B cell (primary cell): ENCODE data around the gene SP6. TPM values are rescaled to one million over a fixed set of nuclear protein-coding genes. Genes with fewer than 3 reads are reported as not detected.

ENCODE experiments used
- ATAC-seq: fragments of 200-7000 bp; cut with Tn5 transposase; one replicate; pipeline ENCODE4 v1.10.0; 2021; ENCODE audit warnings: low read depth, mild to moderate bottlenecking, moderate number of reproducible peaks, moderate library complexity
- CTCF ChIA-PET: fragments of 350-600 bp; sonication (Branson Sonifier 250); formaldehyde crosslinking; loops from one replicate; lab custom pipeline; 2021; ENCODE audit warnings: antibody characterized with exemption, inconsistent platforms; lab: Charles Lee
- POLR2A ChIA-PET: fragments of 350-600 bp; sonication (Branson Sonifier 250); formaldehyde crosslinking; loops from one replicate; lab custom pipeline; 2021; ENCODE audit warnings: antibody characterized with exemption; lab: Charles Lee
- DNase-seq: peaks from one replicate; pipeline ENCODE4 v3.0.0; 2013
- H2AFZ ChIP-seq: 2 replicates; pipeline ENCODE4 v1.6.1; 2012; ENCODE audit warnings: mild to moderate bottlenecking, low read depth, low read length; ENCODE audit not compliant: insufficient read depth, poor library complexity, severe bottlenecking
- H3K27ac ChIP-seq, 2 donors: 1 replicate in 1 of 2; 2 replicates in 1 of 2; pipeline ENCODE4 v1.5.1; 2012 to 2013; ENCODE audit warnings: low read length in 2 of 2, mild to moderate bottlenecking in 2 of 2, moderate library complexity in 1 of 2
- H3K27me3 ChIP-seq, 4 experiments: fragments of 200-600 bp in 1 of 4; sonication (generic) in 1 of 4; replicated peaks in 1 of 4; 1 replicate in 2 of 4; 2 replicates in 2 of 4; pipeline versions ENCODE4 v1.6.1 to v1.7.0; 2013 to 2016; ENCODE audit warnings: low read length in 3 of 4, mild to moderate bottlenecking in 2 of 4, mixed read lengths in 1 of 4, moderate library complexity in 1 of 4; ENCODE audit not compliant: insufficient read depth in 4 of 4, control insufficient read depth in 3 of 4; ENCODE audit errors: control extremely low read depth in 1 of 4
- H3K36me3 ChIP-seq, 2 experiments: replicated peaks in 1 of 2; 1 replicate in 1 of 2; 2 replicates in 1 of 2; pipeline versions ENCODE4 v1.6.1 to v1.7.1; 2013; ENCODE audit warnings: low read length in 1 of 2; ENCODE audit not compliant: insufficient read depth in 2 of 2, control insufficient read depth in 1 of 2; ENCODE audit errors: control extremely low read depth in 1 of 2, extremely low read depth in 1 of 2
- H3K4me1 ChIP-seq, 2 donors: fragments of 200-600 bp in 1 of 2; sonication (generic) in 1 of 2; 1 replicate in 1 of 2; 2 replicates in 1 of 2; pipeline versions ENCODE4 v1.5.1 to v1.6.1; 2013 to 2017; ENCODE audit warnings: low read length in 2 of 2; ENCODE audit not compliant: control insufficient read depth in 2 of 2, insufficient read depth in 2 of 2
- H3K4me2 ChIP-seq: replicated peaks from 2 replicates; pipeline ENCODE3; 2012; ENCODE audit warnings: mild to moderate bottlenecking, low read depth, low read length; ENCODE audit not compliant: poor library complexity, severe bottlenecking
- H3K4me3 ChIP-seq, 5 experiments: fragments of 200-600 bp in 1 of 5; sonication (generic) in 1 of 5; 1 replicate in 3 of 5; 2 replicates in 2 of 5; pipeline versions ENCODE4 v1.5.1 to v1.7.0; 2011 to 2016; ENCODE audit warnings: low read length in 4 of 5, mild to moderate bottlenecking in 4 of 5, low read depth in 2 of 5, control low read depth in 1 of 5, moderate library complexity in 1 of 5; ENCODE audit not compliant: insufficient read depth in 1 of 5; ENCODE audit errors: control extremely low read depth in 1 of 5, extremely low read depth in 1 of 5
- H3K79me2 ChIP-seq: fragments of 200-600 bp; sonication (generic); one replicate; pipeline ENCODE4 v1.6.0; 2016; ENCODE audit warnings: low read length; ENCODE audit not compliant: control insufficient read depth, insufficient read depth
- H3K9ac ChIP-seq: fragments of 200-600 bp; sonication (generic); 2 replicates; pipeline ENCODE4 v1.6.1; 2017; ENCODE audit warnings: mild to moderate bottlenecking, low read length, moderate library complexity
- H3K9me3 ChIP-seq, 3 donors: one replicate each; pipeline versions ENCODE4 v1.6.1 to v1.7.1; 2013; ENCODE audit warnings: low read length in 2 of 3; ENCODE audit not compliant: control insufficient read depth in 2 of 3, insufficient read depth in 1 of 3; ENCODE audit errors: control extremely low read depth in 1 of 3
- H4K20me1 ChIP-seq: 2 replicates; pipeline ENCODE4 v1.6.0; 2012; ENCODE audit warnings: mild to moderate bottlenecking, low read length; ENCODE audit not compliant: insufficient read depth, control insufficient read depth, poor library complexity, severe bottlenecking
- H3K27ac Mint-ChIP-seq: one replicate; pipeline ENCODE4 v1.8.0; 2021; ENCODE audit warnings: mixed read lengths
- H3K27me3 Mint-ChIP-seq: one replicate; pipeline ENCODE4 v1.8.0; 2021; ENCODE audit warnings: mixed read lengths
- H3K4me1 Mint-ChIP-seq: one replicate; pipeline ENCODE4 v1.8.0; 2021; ENCODE audit warnings: mixed read lengths
- H3K4me3 Mint-ChIP-seq: one replicate; pipeline ENCODE4 v1.8.0; 2021; ENCODE audit warnings: mixed read lengths
- H3K9me3 Mint-ChIP-seq: one replicate; pipeline ENCODE4 v1.8.0; 2022; ENCODE audit warnings: mixed read lengths; ENCODE audit not compliant: insufficient read depth
- EZH2 ChIP-seq: IDR thresholded peaks from 2 replicates; pipeline ENCODE4 v1.6.1; 2012; ENCODE audit warnings: borderline replicate concordance, low read depth, mild to moderate bottlenecking, moderate library complexity, low read length; ENCODE audit not compliant: insufficient read depth, poor library complexity, severe bottlenecking
- WGBS: methylation state at CpG from one replicate; pipeline ENCODE4 v1.1.5; 2013; ENCODE audit warnings: missing lambda C conversion rate; ENCODE audit not compliant: insufficient coverage; 5-methylcytosine and 5-hydroxymethylcytosine counted together
- intact Hi-C: fragments of 100-400 bp; cut with micrococcal nuclease; formaldehyde crosslinking; loops from one replicate; pipeline ENCODE4 v1.10.0; 2022
- polyA plus RNA-seq: library from polyadenylated mRNA; depleted of rRNA; stranded (reverse); fragments of >200 nt; gene quantifications from 2 replicates; pipeline ENCODE4 v1.2.3, GENCODE V29; 2012
- total RNA-seq, 2 donors: library from RNA; stranded (reverse); fragments of 120-200 nt in 1 of 2; gene quantifications; 1 replicate in 1 of 2; 2 replicates in 1 of 2; pipeline versions ENCODE4 v1.2.3 to v1.2.4, GENCODE V29; 2013 to 2022
- TF ChIP-seq, protein P1 (sequence below): fragments of 200-600 bp; IDR thresholded peaks from one replicate; pipeline ENCODE4 v1.8.0; 2022; ENCODE audit warnings: antibody characterized with exemption, mild to moderate bottlenecking

The SP6 gene
- total and polyA plus RNA-seq, 2 donors (not counting 1 experiment from before 2014, with no cell fraction given) = 0.04 TPM; not detected in 1

DNA sequence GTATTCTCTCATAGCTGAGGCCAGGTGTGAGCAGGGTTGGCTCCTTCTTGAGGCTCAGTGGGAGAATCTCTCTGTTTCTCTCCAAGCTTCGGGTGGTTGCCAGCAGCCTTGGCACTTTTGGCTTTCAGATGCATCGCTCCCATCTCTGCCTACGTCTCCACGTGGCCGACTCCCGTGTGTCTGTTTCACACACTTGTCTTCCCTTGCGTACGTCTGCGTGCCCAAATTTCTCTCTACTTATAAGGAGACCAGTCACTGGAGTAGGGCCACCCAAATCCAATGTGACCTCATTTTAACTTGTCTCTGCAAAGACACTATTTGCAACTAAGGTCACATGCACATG lies 44.1 kb downstream of the SP6 start:
- no peaks in the 10 kb centered on the region for H3K4me1 ChIP-seq
- no peak overlapping the region for H3K9ac ChIP-seq
- no peak for ATAC-seq
- no peaks in the 10 kb centered on the region for H3K79me2 ChIP-seq
- intact Hi-C loops = loop anchor here (10.0 kb wide), 1 partner anchor 112 kb away; the partner anchor contains the start of gene TBKBP1
- no peak overlapping the region for H3K4me3 ChIP-seq
- WGBS = 89% methylated on average over 9 of the region's 9 CpGs
- peaks cover 1% of the 10 kb centered on the region for H3K4me1 Mint-ChIP-seq
- no peak overlapping the region for H2AFZ ChIP-seq
- ChIA-PET POLR2A (no interaction called here), CTCF (interaction anchor here (0.6 kb wide), 1 partner anchor 91 kb away, joined by 3 read pairs; no protein-coding TSS in a partner anchor)
- no peaks in the 10 kb centered on the region for H3K9me3 ChIP-seq
- peaks cover 0 to 4% (median 0%) of the 10 kb centered on the region in 4 experiments for H3K27me3 ChIP-seq
- no peaks in the 10 kb centered on the region for H4K20me1 ChIP-seq
- no peaks in the 10 kb centered on the region for H3K27me3 Mint-ChIP-seq
- no peak overlapping the region for H3K27ac ChIP-seq
- H3K4me2 ChIP-seq = no peak overlapping the region
- no peaks in the 10 kb centered on the region for H3K9me3 Mint-ChIP-seq
- no peak overlapping the region for H3K27ac Mint-ChIP-seq
- DNase-seq = no peak
- no peak for TF ChIP-seq EZH2
- TF ChIP-seq, protein P1, sequence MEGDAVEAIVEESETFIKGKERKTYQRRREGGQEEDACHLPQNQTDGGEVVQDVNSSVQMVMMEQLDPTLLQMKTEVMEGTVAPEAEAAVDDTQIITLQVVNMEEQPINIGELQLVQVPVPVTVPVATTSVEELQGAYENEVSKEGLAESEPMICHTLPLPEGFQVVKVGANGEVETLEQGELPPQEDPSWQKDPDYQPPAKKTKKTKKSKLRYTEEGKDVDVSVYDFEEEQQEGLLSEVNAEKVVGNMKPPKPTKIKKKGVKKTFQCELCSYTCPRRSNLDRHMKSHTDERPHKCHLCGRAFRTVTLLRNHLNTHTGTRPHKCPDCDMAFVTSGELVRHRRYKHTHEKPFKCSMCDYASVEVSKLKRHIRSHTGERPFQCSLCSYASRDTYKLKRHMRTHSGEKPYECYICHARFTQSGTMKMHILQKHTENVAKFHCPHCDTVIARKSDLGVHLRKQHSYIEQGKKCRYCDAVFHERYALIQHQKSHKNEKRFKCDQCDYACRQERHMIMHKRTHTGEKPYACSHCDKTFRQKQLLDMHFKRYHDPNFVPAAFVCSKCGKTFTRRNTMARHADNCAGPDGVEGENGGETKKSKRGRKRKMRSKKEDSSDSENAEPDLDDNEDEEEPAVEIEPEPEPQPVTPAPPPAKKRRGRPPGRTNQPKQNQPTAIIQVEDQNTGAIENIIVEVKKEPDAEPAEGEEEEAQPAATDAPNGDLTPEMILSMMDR = no peak
- no peak overlapping the region for H3K4me3 Mint-ChIP-seq
- peaks cover 0 to 36% of the 10 kb centered on the region in 2 experiments for H3K36me3 ChIP-seq

DNA sequence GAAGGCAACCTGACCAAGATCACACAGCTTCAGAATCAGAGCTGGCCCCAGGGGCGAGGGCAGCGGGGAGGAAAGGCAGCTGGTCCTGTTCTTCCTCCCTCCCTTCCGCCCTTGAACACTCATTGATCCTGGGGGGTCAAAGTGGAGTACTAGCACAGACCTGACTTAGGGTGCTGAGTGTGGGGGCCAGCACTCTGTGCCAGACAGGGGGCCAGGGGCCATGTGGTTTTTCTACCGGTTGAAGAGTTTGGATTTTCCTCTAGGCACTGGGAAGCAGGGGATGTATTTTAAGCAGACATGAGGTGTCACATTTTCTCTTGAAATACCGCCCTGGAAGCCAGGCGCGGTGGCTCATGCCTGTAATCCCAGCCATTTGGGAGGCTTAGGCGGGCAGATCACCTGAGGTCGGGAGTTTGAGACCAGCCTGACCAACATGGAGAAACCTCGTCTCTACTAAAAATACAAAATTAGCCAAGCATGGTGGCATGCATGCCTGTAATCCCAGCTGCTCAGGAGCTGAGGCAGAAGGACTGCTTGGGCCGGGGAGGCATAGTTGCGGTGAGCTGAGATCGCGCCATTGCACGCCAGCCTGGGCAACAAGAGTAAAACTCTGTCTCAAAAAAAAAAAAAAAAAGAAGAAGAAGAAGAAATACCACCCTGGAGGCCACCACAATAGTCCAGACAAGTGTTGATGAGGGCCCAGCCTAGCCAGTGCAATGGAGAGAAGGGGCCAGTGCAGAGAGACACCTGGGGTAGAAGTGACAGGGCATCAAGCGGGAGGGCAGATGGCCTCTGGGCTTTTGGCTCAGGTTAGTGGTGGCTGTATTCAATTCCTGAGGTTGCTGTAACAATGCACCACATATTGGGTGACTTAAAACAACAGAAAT lies 44.7 kb downstream of the SP6 start:
- no peak overlapping the region for H3K27ac Mint-ChIP-seq
- ATAC-seq = no peak
- peaks cover 0 to 4% (median 0%) of the 10 kb centered on the region in 4 experiments for H3K27me3 ChIP-seq
- no peak overlapping the region for H3K9ac ChIP-seq
- no peak overlapping the region for H3K4me3 Mint-ChIP-seq
- CTCF ChIA-PET = no interaction called here
- 82% methylated on average over 13 of the region's 16 CpGs for WGBS
- H3K9me3 ChIP-seq = no peaks in the 10 kb centered on the region
- no peak overlapping the region for H3K27ac ChIP-seq
- H3K27me3 Mint-ChIP-seq = no peaks in the 10 kb centered on the region
- no peak for DNase-seq
- no peaks in the 10 kb centered on the region for H3K4me1 ChIP-seq
- no peaks in the 10 kb centered on the region for H4K20me1 ChIP-seq
- no peak overlapping the region for H3K4me3 ChIP-seq
- no peaks in the 10 kb centered on the region for H3K9me3 Mint-ChIP-seq
- no peak overlapping the region for H3K4me2 ChIP-seq
- H3K4me1 Mint-ChIP-seq = peaks cover 1% of the 10 kb centered on the region
- no peaks in the 10 kb centered on the region for H3K79me2 ChIP-seq
- peaks cover 0 to 31% of the 10 kb centered on the region in 2 experiments for H3K36me3 ChIP-seq
- H2AFZ ChIP-seq = no peak overlapping the region
- TF ChIP-seq, protein P1 = no peak
- no peak for TF ChIP-seq EZH2
- POLR2A ChIA-PET = no interaction called here
- intact Hi-C loops = loop anchor here (10.0 kb wide), 1 partner anchor 111 kb away; the partner anchor contains the start of gene TBKBP1
